ENCODE data around the gene CEP41.

DNA sequence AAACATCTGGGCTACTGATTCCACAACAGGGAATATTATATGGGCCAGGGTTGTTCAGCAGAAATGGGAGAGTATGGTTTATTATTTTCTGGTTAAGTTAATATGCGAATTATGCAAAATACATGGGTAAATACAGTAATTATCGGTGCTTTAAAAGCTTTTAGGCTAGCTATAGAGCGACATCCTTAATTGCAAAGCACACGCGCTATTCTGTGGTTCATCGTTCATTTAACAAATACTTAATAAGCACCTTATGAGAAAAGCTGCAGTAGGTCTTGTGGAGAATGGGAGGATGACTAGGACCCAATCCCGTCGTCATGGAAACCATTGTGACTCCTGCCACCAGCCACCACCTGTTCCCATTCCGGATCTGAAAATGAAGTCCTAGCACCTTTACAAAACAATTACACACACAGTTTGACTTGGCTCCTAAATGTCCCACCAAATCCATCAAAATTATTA is 623 bp upstream of the CEP41 start:
- TF ChIP-seq, protein P1, sequence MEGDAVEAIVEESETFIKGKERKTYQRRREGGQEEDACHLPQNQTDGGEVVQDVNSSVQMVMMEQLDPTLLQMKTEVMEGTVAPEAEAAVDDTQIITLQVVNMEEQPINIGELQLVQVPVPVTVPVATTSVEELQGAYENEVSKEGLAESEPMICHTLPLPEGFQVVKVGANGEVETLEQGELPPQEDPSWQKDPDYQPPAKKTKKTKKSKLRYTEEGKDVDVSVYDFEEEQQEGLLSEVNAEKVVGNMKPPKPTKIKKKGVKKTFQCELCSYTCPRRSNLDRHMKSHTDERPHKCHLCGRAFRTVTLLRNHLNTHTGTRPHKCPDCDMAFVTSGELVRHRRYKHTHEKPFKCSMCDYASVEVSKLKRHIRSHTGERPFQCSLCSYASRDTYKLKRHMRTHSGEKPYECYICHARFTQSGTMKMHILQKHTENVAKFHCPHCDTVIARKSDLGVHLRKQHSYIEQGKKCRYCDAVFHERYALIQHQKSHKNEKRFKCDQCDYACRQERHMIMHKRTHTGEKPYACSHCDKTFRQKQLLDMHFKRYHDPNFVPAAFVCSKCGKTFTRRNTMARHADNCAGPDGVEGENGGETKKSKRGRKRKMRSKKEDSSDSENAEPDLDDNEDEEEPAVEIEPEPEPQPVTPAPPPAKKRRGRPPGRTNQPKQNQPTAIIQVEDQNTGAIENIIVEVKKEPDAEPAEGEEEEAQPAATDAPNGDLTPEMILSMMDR (conservative IDR thresholded peaks at IDR 0.05; ENCODE audit: low read depth in 2 of 2) = no peak
- no peak for TF ChIP-seq CREB1 (CRISPR knock-in tag; IDR thresholded peaks at IDR 0.05; ENCODE audit: low read depth)
- no peak for TF ChIP-seq REST (IDR thresholded peaks at IDR 0.05; ENCODE audit: unreplicated experiment)
- no peak for TF ChIP-seq EZH2 (IDR thresholded peaks at IDR 0.05; ENCODE audit: low read depth, unreplicated experiment)
- TF ChIP-seq POLR2AphosphoS5 (IDR thresholded peaks at IDR 0.05; ENCODE audit: low read depth) = no peak
- TF ChIP-seq EZH2phosphoT487 (IDR thresholded peaks at IDR 0.05; ENCODE audit: unreplicated experiment) = no peak
- TF ChIP-seq STAT1 (IDR thresholded peaks at IDR 0.05; ENCODE audit: unreplicated experiment) = no peak
- no peak for TF ChIP-seq ETS1 (IDR thresholded peaks at IDR 0.05)
- no peak for TF ChIP-seq JUNB (IDR thresholded peaks at IDR 0.05; ENCODE audit: unreplicated experiment)
- TF ChIP-seq ZNF331 (CRISPR knock-in tag; IDR thresholded peaks at IDR 0.05; ENCODE audit: low read depth) = no peak

Measured in GM23338 (cell line).